AG09319 (cell line): Measurements from ENCODE around the gene MYO10.

Experiments
- DNase-seq: peaks from one replicate; pipeline ENCODE4 v3.0.0-alpha.2; 2010; ENCODE audit warnings: low read depth; ENCODE audit errors: extremely low read depth
- TF ChIP-seq, protein P1 (sequence below): IDR thresholded peaks from 2 replicates; pipeline ENCODE4 v1.5.1; 2011; ENCODE audit warnings: low read depth, mild to moderate bottlenecking, inconsistent platforms, low read length, moderate library complexity

Gene MYO10

DNA sequence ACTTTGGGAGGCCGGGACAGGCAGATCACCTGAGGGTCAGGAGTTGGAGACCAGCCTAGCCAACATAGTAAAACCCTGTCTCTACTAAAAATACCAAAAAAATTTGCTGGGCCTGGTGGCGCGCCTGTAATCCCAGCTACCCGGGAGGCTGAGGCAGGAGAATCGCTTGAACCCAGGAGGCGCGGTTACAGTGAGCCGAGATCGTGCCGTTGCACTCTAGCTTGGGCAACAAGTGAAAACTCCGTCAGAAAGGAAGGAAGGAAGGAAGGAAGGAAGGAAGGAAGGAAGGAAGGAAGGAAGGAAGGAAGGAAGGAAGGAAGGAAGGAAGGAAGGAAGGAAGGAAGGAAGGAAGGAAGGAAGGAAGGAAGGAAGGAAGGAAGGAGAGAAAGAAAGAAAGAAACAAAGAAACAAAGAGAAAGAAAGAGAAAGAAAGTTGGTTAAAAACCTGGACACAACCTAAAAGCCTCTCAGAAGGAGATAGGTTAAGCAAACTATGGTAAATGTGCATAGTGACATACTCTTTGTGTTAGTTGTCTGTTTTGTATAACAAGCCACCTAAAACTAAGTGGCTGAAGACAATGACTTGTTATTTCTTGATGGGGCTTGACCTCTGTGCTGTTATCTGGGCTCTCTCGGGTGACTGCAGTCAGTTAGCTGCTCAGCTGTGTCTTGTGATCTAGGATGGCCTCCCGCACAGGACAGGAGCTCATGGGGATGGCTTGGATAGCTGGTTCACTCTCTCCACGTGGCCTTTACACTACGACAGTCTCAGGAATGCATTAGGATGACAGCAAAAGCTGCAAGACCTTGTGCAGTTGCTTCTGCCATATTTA is 8.0 kb upstream of the MYO10 start:
- TF ChIP-seq, protein P1, sequence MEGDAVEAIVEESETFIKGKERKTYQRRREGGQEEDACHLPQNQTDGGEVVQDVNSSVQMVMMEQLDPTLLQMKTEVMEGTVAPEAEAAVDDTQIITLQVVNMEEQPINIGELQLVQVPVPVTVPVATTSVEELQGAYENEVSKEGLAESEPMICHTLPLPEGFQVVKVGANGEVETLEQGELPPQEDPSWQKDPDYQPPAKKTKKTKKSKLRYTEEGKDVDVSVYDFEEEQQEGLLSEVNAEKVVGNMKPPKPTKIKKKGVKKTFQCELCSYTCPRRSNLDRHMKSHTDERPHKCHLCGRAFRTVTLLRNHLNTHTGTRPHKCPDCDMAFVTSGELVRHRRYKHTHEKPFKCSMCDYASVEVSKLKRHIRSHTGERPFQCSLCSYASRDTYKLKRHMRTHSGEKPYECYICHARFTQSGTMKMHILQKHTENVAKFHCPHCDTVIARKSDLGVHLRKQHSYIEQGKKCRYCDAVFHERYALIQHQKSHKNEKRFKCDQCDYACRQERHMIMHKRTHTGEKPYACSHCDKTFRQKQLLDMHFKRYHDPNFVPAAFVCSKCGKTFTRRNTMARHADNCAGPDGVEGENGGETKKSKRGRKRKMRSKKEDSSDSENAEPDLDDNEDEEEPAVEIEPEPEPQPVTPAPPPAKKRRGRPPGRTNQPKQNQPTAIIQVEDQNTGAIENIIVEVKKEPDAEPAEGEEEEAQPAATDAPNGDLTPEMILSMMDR: no peak

DNA sequence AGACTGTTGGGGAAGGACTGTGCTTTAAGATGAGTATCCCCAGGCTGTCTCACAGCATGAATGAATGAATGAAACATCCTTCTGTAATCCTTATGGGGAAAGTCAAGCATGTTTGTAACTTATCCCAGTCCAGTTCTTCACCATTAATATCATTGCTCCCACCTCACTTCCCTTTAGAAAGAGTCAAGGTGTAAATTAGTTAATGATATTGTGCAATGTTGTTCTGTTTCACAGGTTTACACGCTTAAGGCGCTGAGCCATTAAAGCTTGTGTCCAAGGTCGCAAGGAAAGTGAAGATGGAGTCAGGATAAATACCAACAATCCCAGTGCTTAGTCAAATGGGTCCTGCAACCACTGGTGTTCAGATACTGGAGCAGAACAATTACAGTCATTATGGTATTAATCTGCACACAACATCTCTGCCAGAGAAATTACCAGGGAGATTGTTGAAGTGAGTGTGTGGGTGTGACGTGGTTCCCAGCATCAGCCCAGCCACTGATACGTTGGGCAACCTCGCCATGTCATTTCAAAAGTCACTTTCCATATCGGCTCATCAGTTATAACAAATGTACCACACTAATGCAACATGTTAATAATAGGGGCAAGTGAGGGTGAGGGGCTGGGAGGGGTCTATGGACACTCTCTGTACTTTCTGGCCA is 1.5 kb upstream of the MYO10 start:
- DNase-seq: no peak
- TF ChIP-seq, protein P1: no peak

More for the DNA sequence above, 8.0 kb upstream of the MYO10 start:
- DNase-seq: no peak

DNA sequence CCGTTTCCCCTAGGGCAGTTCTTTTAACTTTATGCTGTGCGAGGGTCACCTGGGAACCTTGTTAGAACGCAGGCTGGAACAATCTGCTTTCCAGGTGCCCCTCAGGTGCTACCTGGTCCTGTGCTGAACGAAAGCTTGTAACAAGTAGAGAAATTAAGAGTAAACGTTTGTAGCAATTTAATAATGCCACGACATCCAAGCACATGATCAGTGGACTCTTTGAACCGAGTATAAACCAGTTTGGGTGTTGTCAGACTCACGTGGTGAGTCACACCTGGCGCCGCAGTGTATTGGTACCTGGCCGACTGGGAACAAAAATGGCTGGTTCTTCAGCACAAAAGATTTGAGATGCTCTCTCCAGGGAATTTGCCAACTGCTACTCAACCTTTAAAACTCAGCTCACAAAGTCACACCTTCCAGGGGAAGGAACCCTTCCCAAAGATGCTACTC is 926 bp upstream of the MYO10 start:
- DNase-seq: no peak
- TF ChIP-seq, protein P1: no peak

DNA sequence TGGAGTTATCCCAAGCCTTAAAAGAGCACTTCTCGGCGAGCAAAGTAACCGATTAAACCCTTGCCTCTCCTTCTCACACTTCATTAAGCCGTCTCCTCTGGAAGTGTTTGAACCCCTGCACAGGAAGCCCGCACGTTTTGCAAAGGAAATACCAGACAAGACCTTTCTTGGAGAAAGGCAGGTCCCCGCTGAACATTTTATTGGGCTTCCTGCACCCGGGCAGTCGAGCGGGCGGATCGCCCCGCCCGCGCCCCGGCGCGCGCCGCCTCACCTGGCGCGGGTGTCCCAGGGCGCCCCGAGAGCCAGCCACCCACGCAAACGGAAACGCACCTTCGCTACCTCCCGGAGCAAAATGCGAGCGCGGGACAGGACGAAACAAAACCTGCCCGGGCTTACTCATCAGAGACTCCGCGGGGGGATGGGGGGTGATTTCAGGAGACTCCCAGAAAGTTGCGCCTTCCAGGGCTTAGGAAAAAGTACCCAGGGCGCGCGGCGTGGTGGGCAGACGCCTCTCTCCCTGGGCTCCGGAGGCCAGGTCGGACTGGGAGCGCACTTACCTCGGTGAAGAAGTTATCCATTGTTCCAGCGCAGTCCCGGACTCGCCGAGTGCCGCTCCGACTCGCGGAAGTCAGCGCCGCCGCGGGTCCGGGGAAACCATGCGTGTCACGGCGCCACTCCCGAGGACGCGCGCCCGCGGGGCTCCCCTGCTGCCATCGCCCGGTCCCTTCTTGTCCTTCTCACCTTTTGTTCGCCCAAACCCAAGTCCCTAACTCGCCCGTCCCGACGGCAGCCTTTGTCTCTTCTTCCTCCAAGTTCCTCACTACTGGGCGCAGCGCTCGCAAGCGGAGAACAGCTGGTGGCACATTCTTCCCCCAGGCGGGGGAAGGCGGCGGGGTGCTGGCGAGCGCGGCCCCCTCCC is 598 bp downstream of the MYO10 start:
- no peak for DNase-seq
- TF ChIP-seq, protein P1: no peak

DNA sequence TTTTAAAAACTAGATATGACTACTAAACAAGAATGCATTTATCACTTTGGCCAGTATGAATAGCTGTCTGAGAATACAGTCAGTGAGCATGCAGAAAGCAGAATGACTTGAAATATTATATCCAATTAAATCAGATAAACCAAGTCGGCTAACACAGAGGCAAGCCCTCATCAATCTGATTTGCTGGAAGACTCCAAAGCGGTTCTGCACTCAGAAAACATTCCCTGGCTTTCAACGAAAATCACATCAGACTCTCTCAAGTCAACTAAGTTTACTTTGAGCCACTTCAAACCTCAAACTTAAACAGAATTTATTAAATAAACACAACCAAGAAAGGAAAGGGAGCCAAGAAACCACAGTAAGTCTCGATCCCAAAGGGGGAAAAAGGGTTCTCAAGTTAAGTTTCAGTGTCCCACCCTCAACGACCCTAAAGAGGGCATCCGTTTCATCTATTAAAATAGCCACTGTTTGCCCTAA is 1.4 kb downstream of the MYO10 start:
- TF ChIP-seq, protein P1: no peak
- no peak for DNase-seq

DNA sequence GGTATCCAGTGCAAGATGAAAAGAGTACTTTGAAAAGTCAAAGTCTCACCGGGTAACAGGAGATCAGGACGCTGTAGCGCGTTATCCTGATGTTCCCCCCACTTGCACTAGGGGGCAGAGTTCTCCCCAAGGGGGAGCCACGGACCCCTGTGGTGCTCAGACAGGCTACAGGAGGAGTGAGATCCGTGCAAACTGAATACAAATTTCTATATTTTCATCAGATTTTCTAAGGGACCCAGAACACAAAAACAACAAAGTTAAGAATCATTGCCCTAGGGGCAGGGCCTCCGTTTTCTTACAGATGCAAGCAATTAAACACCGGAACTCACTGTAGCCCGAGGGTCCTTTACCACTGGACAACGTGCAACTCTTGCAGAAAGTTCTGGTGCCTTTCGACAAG is 2.0 kb downstream of the MYO10 start:
- no peak for DNase-seq
- TF ChIP-seq, protein P1: peak; percentile 97
